HEK293 (cell line): ENCODE measurements around the gene SORBS2.

Experiments used
- CTCF ChIA-PET: fragments of 350-600 bp; formaldehyde crosslinking; extraction: SDS; loops from one replicate; lab custom pipeline; 2021; ENCODE audit warnings: antibody characterized with exemption; lab: Yijun Ruan, JAX
- POLR2A ChIA-PET: fragments of 300-600 bp; formaldehyde crosslinking; extraction: SDS; loops from one replicate; lab custom pipeline; 2020; ENCODE audit warnings: antibody characterized with exemption, inconsistent platforms; lab: Yijun Ruan, JAX
- H3K27ac ChIP-seq: fragments of 200-500 bp; sonication (Bioruptor generic); 2 replicates; pipeline ENCODE4 v1.5.1; 2014; ENCODE audit warnings: low read depth, low read length, control low read depth, inconsistent platforms; ENCODE audit errors: extremely low read depth
- H3K36me3 ChIP-seq, 2 experiments: fragments of 200-500 bp in 1 of 2; sonication (Bioruptor generic) in 1 of 2; 1 replicate in 1 of 2; 2 replicates in 1 of 2; pipeline ENCODE4 v1.5.1; 2014 to 2017; ENCODE audit warnings: inconsistent platforms in 2 of 2, low read length in 2 of 2; ENCODE audit not compliant: control insufficient read depth in 2 of 2, insufficient read depth in 1 of 2
- H3K4me1 ChIP-seq: fragments of 200-500 bp; sonication (Bioruptor generic); 2 replicates; pipeline ENCODE4 v1.5.1; 2014; ENCODE audit warnings: mild to moderate bottlenecking, low read length, inconsistent platforms; ENCODE audit not compliant: control insufficient read depth, insufficient read depth
- H3K4me3 ChIP-seq: 2 replicates; pipeline ENCODE4 v1.5.1; 2011; ENCODE audit warnings: low read depth, mild to moderate bottlenecking, control low read depth, low read length, moderate library complexity
- H3K9me3 ChIP-seq: fragments of 200-500 bp; sonication (Bioruptor generic); 2 replicates; pipeline ENCODE4 v1.5.1; 2014; ENCODE audit warnings: low read depth, low read length, inconsistent platforms; ENCODE audit not compliant: control insufficient read depth, insufficient read depth
- CTCF ChIP-seq: fragments of 450-650 bp; formaldehyde crosslinking; IDR thresholded peaks from 2 replicates; pipeline ENCODE4 v1.5.1; 2016; ENCODE audit warnings: missing biosample characterization, missing genetic modification characterization
- EGR2 ChIP-seq: fragments of 450-650 bp; formaldehyde crosslinking; IDR thresholded peaks from 2 replicates; pipeline ENCODE4 v1.5.1; 2016; ENCODE audit warnings: low read depth, missing biosample characterization, missing genetic modification characterization
- KLF17 ChIP-seq: fragments of 450-650 bp; formaldehyde crosslinking; IDR thresholded peaks from 2 replicates; pipeline ENCODE4 v1.5.1; 2016; ENCODE audit warnings: missing biosample characterization, missing genetic modification characterization
- PRDM1 ChIP-seq: fragments of 450-650 bp; formaldehyde crosslinking; IDR thresholded peaks from 2 replicates; pipeline ENCODE4; 2016; ENCODE audit warnings: missing biosample characterization, missing genetic modification characterization
- RBAK ChIP-seq: fragments of 450-650 bp; formaldehyde crosslinking; IDR thresholded peaks from 2 replicates; pipeline ENCODE4 v1.5.1; 2016; ENCODE audit warnings: missing biosample characterization, missing genetic modification characterization
- SP2 ChIP-seq: fragments of 450-650 bp; formaldehyde crosslinking; IDR thresholded peaks from 2 replicates; pipeline ENCODE4 v1.5.1; 2016; ENCODE audit warnings: missing biosample characterization, missing genetic modification characterization
- WT1 ChIP-seq: fragments of 450-650 bp; formaldehyde crosslinking; IDR thresholded peaks from 2 replicates; pipeline ENCODE4 v1.5.1; 2016; ENCODE audit warnings: missing biosample characterization, missing genetic modification characterization
- YY1 ChIP-seq: fragments of 450-650 bp; formaldehyde crosslinking; IDR thresholded peaks from 2 replicates; pipeline ENCODE4 v1.5.1; 2018; ENCODE audit warnings: missing biosample characterization, missing genetic modification characterization
- ZNF18 ChIP-seq: fragments of 450-650 bp; formaldehyde crosslinking; IDR thresholded peaks from 2 replicates; pipeline ENCODE4 v1.5.1; 2016; ENCODE audit warnings: missing biosample characterization, missing genetic modification characterization
- ZNF266 ChIP-seq: fragments of 450-650 bp; formaldehyde crosslinking; IDR thresholded peaks from 2 replicates; pipeline ENCODE4 v1.5.1; 2016; ENCODE audit warnings: missing biosample characterization, missing genetic modification characterization, low read depth
- ZNF366 ChIP-seq: fragments of 450-650 bp; formaldehyde crosslinking; conservative IDR thresholded peaks from 2 replicates; pipeline ENCODE4 v1.5.1; 2016; ENCODE audit warnings: missing biosample characterization, missing genetic modification characterization
- ZNF398 ChIP-seq: fragments of 450-650 bp; formaldehyde crosslinking; IDR thresholded peaks from 2 replicates; pipeline ENCODE4 v1.5.1; 2017; ENCODE audit warnings: missing biosample characterization, missing genetic modification characterization
- ZNF449 ChIP-seq: fragments of 450-650 bp; formaldehyde crosslinking; IDR thresholded peaks from 2 replicates; pipeline ENCODE4 v1.5.1; 2017; ENCODE audit warnings: missing biosample characterization, mild to moderate bottlenecking, missing genetic modification characterization, moderate library complexity
- ZNF513 ChIP-seq: fragments of 450-650 bp; IDR thresholded peaks from 2 replicates; pipeline ENCODE4 v1.5.1; 2018; ENCODE audit warnings: missing biosample characterization, missing genetic modification characterization
- ZSCAN18 ChIP-seq: fragments of 450-650 bp; formaldehyde crosslinking; IDR thresholded peaks from 2 replicates; pipeline ENCODE4 v1.5.1; 2016; ENCODE audit warnings: missing biosample characterization, missing genetic modification characterization
- ZSCAN23 ChIP-seq: fragments of 450-650 bp; formaldehyde crosslinking; IDR thresholded peaks from 2 replicates; pipeline ENCODE4 v1.5.1; 2016; ENCODE audit warnings: missing biosample characterization, missing genetic modification characterization

SORBS2 gene

GRCh38 chr4:185743722-185744487 lies 68.1 kb downstream of the SORBS2 start:
- no peaks in the 10 kb centered on the region for H3K36me3 ChIP-seq
- H3K9me3 ChIP-seq, result no peaks in the 10 kb centered on the region
- TF ChIP-seq EGR2 (tag by site-specific recombination), result peak; percentile 64
- no peak for TF ChIP-seq ZSCAN23
- TF ChIP-seq ZNF398, result no peak
- 0 out of 2 replicates have a peak, but pooled peaks have one; percentile 11 for TF ChIP-seq PRDM1 (tag by site-specific recombination)
- TF ChIP-seq ZNF513 (tag by site-specific recombination), result peak; percentile 80
- TF ChIP-seq ZNF366 (tag by site-specific recombination), result peak; percentile 68
- TF ChIP-seq, all 188 proteins: peak for 4
- Histone ChIP-seq H3K4me1 (peaks cover 4% of the 10 kb centered on the region; the same call in 1 of the 2 replicates), H3K27ac (no peak overlapping the region), H3K4me3 (no peak overlapping the region)
- CTCF ChIA-PET, result no interaction called here
- POLR2A ChIA-PET, result no interaction called here

GRCh38 chr4:185742766-185743165 lies 69.2 kb downstream of the SORBS2 start:
- no peak overlapping the region for H3K27ac ChIP-seq
- ChIA-PET POLR2A (no interaction called here), CTCF (no interaction called here)
- H3K9me3 ChIP-seq, result no peaks in the 10 kb centered on the region
- peaks cover 4% of the 10 kb centered on the region; the same call in 1 of the 2 replicates for H3K4me1 ChIP-seq
- H3K4me3 ChIP-seq, result no peak overlapping the region
- no peaks in the 10 kb centered on the region for H3K36me3 ChIP-seq
- TF ChIP-seq ZNF449 (tag by site-specific recombination) (no peak), SP2 (tag by site-specific recombination) (no peak), RBAK (tag by site-specific recombination) (no peak), ZSCAN18 (tag by site-specific recombination) (no peak), WT1 (no peak), YY1 (tag by site-specific recombination) (no peak)
- TF ChIP-seq, all 188 proteins: peak for 0

GRCh38 chr4:185741795-185742194 lies 70.2 kb downstream of the SORBS2 start:
- Histone ChIP-seq H3K4me3 (no peak overlapping the region), H3K36me3 (no peaks in the 10 kb centered on the region), H3K27ac (no peak overlapping the region), H3K9me3 (no peaks in the 10 kb centered on the region), H3K4me1 (peaks cover 4% of the 10 kb centered on the region; the same call in 1 of the 2 replicates)
- POLR2A ChIA-PET, result no interaction called here
- CTCF ChIA-PET, result no interaction called here
- TF ChIP-seq KLF17 (tag by site-specific recombination), result no peak
- TF ChIP-seq CTCF (tag by site-specific recombination), result no peak
- no peak for TF ChIP-seq ZNF449 (tag by site-specific recombination)
- no peak for TF ChIP-seq ZNF266 (tag by site-specific recombination)
- TF ChIP-seq ZNF18 (tag by site-specific recombination), result no peak
